ENCODE data around the gene TMPRSS7.

DNA sequence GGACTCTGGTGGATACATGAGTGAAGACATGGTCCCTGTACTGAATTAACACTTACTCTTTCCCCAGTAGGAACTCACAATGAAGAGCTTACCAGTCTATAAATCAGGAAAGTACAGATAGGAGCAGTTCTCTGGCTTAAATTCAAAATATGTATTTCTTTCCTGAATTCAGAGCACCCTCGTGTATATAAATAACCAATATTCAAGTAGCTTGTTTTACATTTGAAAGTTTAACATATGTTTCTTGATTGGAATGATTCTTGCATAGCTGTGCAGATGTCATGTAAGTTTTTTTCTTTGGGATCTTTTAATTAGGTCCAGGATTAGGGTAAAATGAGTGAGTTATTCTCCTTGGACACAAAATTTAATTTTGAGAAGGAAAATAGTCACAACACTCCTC is 14.8 kb upstream of the TMPRSS7 start:
- TF ChIP-seq, protein P1, sequence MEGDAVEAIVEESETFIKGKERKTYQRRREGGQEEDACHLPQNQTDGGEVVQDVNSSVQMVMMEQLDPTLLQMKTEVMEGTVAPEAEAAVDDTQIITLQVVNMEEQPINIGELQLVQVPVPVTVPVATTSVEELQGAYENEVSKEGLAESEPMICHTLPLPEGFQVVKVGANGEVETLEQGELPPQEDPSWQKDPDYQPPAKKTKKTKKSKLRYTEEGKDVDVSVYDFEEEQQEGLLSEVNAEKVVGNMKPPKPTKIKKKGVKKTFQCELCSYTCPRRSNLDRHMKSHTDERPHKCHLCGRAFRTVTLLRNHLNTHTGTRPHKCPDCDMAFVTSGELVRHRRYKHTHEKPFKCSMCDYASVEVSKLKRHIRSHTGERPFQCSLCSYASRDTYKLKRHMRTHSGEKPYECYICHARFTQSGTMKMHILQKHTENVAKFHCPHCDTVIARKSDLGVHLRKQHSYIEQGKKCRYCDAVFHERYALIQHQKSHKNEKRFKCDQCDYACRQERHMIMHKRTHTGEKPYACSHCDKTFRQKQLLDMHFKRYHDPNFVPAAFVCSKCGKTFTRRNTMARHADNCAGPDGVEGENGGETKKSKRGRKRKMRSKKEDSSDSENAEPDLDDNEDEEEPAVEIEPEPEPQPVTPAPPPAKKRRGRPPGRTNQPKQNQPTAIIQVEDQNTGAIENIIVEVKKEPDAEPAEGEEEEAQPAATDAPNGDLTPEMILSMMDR (IDR thresholded peaks at IDR 0.05) = no peak
- no peak for TF ChIP-seq EP300 (IDR thresholded peaks at IDR 0.05)
- no peak for TF ChIP-seq POLR2A (IDR thresholded peaks at IDR 0.05; ENCODE audit: low read depth)
- no peak for TF ChIP-seq POLR2AphosphoS5 (IDR thresholded peaks at IDR 0.05)

All from esophagus muscularis mucosa (tissue), 4 donors.